ENCODE data around the gene SMC1B. TPM values are rescaled to one million over a fixed set of nuclear protein-coding genes. Genes with fewer than 3 reads are reported as not detected.

The SMC1B gene
- total RNA-seq, 2 donors from 2014 or later: not detected

- H3K27me3 ChIP-seq (replicated peaks; ENCODE audit: insufficient read depth): no peaks in the 10 kb centered on the region
- peak; percentile 5 for ATAC-seq (ENCODE audit: insufficient number of reproducible peaks, low FRiP score, low read depth)
- DNase-seq (ENCODE audit: low spot score): no peak
- peak overlapping the region; percentile 95 for H3K27ac ChIP-seq
- H3K4me3 ChIP-seq: peak overlapping the region; percentile 55
- TF ChIP-seq CTCF (IDR thresholded peaks at IDR 0.05): no peak
- peaks cover 18 to 81% of the 10 kb centered on the region in 2 donors for H3K4me1 ChIP-seq (ENCODE audit: control insufficient read depth in 1 of 2, low read depth in 2 of 2)
- no peaks in the 10 kb centered on the region for H3K9me3 ChIP-seq
- H3K36me3 ChIP-seq: peaks cover 9% of the 10 kb centered on the region
These were observed 94.7 kb downstream of the SMC1B start for GRCh38 chr22:45318558-45319323.

GRCh38 chr22:45318168-45318557, 95.2 kb downstream of the SMC1B start:
- no peaks in the 10 kb centered on the region for H3K27me3 ChIP-seq (replicated peaks; ENCODE audit: insufficient read depth)
- DNase-seq (ENCODE audit: low spot score): peak; percentile 80
- H3K27ac ChIP-seq: peak overlapping the region; percentile 95
- peaks cover 18 to 84% of the 10 kb centered on the region in 2 donors for H3K4me1 ChIP-seq (ENCODE audit: control insufficient read depth in 1 of 2, low read depth in 2 of 2)
- peak; percentile 75 for ATAC-seq (ENCODE audit: insufficient number of reproducible peaks, low FRiP score, low read depth)
- no peak for TF ChIP-seq CTCF (IDR thresholded peaks at IDR 0.05)
- no peaks in the 10 kb centered on the region for H3K9me3 ChIP-seq
- peaks cover 5% of the 10 kb centered on the region for H3K36me3 ChIP-seq
- peak overlapping the region; percentile 55 for H3K4me3 ChIP-seq

GRCh38 chr22:45317551-45318167, 95.7 kb downstream of the SMC1B start:
- H3K27me3 ChIP-seq (replicated peaks; ENCODE audit: insufficient read depth): no peaks in the 10 kb centered on the region
- H3K4me3 ChIP-seq: peak overlapping the region; percentile 55
- peaks cover 18 to 86% of the 10 kb centered on the region in 2 donors for H3K4me1 ChIP-seq (ENCODE audit: control insufficient read depth in 1 of 2, low read depth in 2 of 2)
- peak; percentile 70 for TF ChIP-seq CTCF (IDR thresholded peaks at IDR 0.05)
- peak overlapping the region; percentile 95 for H3K27ac ChIP-seq
- DNase-seq (ENCODE audit: low spot score) (peak; percentile 67), ATAC-seq (ENCODE audit: insufficient number of reproducible peaks, low FRiP score, low read depth) (peak; percentile 54)
- no peaks in the 10 kb centered on the region for H3K9me3 ChIP-seq
- H3K36me3 ChIP-seq: peaks cover under 1% of the 10 kb centered on the region

- DNase-seq (ENCODE audit: low spot score) (no peak), ATAC-seq (ENCODE audit: insufficient number of reproducible peaks, low FRiP score, low read depth) (no peak)
- Histone ChIP-seq H3K27me3 (replicated peaks; ENCODE audit: insufficient read depth) (no peaks in the 10 kb centered on the region), H3K9me3 (no peaks in the 10 kb centered on the region), H3K4me3 (peak overlapping the region; percentile 55), H3K4me1 (ENCODE audit: control insufficient read depth in 1 of 2, low read depth in 2 of 2) (peaks cover 18 to 85% of the 10 kb centered on the region in 2 donors), H3K36me3 (no peaks in the 10 kb centered on the region), H3K27ac (peak overlapping the region; percentile 95)
- TF ChIP-seq CTCF (IDR thresholded peaks at IDR 0.05): no peak
These were observed 96.4 kb downstream of the SMC1B start for GRCh38 chr22:45316796-45317526.

GRCh38 chr22:45314786-45315185, 98.6 kb downstream of the SMC1B start:
- TF ChIP-seq CTCF (IDR thresholded peaks at IDR 0.05): no peak
- ATAC-seq (ENCODE audit: insufficient number of reproducible peaks, low FRiP score, low read depth) (no peak), DNase-seq (ENCODE audit: low spot score) (no peak)
- Histone ChIP-seq H3K4me3 (no peak overlapping the region), H3K36me3 (no peaks in the 10 kb centered on the region), H3K4me1 (ENCODE audit: control insufficient read depth in 1 of 2, low read depth in 2 of 2) (peaks cover 23 to 77% of the 10 kb centered on the region in 2 donors), H3K27ac (no peak overlapping the region), H3K27me3 (replicated peaks; ENCODE audit: insufficient read depth) (no peaks in the 10 kb centered on the region), H3K9me3 (no peaks in the 10 kb centered on the region)

All from thoracic aorta (tissue), 2 donors.